EL (cell line): Measurements from ENCODE around the gene MMP14.
"Not testable (repeated sequence)": the region's sequence is repeated elsewhere in the genome, so short reads cannot be mapped to it uniquely, and the experiment has no call there.

ENCODE experiments used
- DNase-seq: peaks from one replicate; pipeline ENCODE4 v3.0.0-alpha.2; 2016

The MMP14 gene

DNA sequence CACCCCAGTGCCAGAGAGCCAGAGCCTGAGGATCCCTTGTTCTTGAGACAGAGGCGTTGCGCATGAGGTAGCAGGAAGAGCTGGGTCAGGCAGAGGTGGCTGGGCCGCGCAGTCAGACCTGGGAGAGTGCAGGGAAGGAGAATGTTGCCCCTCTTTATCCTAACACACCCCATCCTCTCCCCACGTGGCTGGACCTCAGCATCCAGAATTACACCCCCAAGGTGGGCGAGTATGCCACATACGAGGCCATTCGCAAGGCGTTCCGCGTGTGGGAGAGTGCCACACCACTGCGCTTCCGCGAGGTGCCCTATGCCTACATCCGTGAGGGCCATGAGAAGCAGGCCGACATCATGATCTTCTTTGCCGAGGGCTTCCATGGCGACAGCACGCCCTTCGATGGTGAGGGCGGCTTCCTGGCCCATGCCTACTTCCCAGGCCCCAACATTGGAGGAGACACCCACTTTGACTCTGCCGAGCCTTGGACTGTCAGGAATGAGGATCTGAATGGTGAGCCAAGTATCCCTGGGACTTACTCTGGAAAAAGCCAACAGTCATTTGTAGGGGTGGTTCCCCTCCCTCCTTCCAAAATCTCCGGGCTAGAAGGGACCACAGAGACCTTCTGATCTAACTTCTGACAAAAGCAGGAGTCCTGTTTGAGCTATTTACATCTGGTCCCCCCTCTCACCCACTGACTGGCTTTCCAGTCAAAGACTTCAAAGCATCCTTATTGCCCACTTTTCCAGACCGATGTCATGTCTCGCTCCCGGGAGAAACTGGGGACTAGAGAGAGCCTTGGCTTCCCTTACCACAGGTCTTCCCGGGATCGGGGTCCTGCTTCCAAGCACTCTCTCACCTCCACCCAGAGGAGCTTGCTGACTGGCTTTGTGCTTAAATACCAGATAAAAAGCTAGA is 6.1 kb downstream of the MMP14 start:
- DNase-seq: no peak

DNA sequence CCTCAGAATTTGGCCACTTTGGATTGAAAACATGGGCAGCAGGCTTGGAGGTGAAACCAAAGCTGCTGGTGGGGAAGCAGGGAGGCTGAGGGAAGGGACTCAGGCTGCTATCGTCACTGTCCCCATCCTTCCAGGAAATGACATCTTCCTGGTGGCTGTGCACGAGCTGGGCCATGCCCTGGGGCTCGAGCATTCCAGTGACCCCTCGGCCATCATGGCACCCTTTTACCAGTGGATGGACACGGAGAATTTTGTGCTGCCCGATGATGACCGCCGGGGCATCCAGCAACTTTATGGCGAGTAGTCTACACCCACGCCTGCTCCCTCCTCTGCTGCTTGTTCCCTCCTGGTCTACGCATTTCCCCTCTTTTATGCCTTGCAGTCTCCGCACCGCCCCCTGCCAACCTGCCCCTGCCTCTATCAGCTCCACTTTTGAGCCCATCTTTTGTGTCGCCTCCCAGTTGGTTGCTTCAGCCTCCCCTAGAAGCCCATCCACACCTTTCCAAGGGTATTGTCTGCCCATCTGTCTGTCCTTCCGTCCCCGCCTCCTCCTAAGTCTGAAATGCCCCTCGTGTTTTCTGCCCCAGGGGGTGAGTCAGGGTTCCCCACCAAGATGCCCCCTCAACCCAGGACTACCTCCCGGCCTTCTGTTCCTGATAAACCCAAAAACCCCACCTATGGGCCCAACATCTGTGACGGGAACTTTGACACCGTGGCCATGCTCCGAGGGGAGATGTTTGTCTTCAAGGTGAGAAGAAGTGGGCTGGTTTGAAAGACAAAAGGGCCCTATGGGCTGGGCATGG is 6.9 kb downstream of the MMP14 start:
- no peak for DNase-seq

DNA sequence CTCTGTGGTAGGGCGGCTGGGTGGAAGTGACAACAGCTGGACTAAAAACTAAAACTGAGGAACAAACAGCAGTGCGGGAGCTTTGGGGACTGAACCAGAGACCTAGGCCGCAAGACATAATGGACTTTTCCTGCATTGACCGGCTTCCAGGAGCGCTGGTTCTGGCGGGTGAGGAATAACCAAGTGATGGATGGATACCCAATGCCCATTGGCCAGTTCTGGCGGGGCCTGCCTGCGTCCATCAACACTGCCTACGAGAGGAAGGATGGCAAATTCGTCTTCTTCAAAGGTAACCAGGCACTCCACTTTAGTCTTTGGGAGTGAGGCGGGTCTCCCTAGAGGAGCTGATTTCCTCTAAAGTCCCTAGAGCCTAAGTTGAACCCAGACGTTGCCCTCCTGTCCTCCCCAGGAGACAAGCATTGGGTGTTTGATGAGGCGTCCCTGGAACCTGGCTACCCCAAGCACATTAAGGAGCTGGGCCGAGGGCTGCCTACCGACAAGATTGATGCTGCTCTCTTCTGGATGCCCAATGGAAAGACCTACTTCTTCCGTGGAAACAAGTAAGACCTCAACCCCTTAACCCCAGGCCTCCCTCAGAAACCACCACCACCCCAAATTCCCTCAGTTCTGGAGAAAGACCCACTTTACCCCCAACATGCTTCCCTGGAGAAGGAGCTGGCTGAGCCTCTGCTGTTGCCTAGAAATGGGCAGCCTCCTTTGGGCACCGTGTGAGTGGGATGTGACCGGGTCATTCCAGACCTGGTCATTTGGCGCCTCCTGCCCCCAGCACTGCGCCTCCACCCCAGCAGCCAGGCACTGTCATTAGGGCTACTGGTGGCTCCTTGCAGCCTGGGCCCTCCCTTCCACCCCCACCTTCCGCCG is 8.1 kb downstream of the MMP14 start:
- DNase-seq: no peak

GRCh38 chr14:22845103-22845394 is 8.7 kb downstream of the MMP14 start:
- no peak for DNase-seq

DNA sequence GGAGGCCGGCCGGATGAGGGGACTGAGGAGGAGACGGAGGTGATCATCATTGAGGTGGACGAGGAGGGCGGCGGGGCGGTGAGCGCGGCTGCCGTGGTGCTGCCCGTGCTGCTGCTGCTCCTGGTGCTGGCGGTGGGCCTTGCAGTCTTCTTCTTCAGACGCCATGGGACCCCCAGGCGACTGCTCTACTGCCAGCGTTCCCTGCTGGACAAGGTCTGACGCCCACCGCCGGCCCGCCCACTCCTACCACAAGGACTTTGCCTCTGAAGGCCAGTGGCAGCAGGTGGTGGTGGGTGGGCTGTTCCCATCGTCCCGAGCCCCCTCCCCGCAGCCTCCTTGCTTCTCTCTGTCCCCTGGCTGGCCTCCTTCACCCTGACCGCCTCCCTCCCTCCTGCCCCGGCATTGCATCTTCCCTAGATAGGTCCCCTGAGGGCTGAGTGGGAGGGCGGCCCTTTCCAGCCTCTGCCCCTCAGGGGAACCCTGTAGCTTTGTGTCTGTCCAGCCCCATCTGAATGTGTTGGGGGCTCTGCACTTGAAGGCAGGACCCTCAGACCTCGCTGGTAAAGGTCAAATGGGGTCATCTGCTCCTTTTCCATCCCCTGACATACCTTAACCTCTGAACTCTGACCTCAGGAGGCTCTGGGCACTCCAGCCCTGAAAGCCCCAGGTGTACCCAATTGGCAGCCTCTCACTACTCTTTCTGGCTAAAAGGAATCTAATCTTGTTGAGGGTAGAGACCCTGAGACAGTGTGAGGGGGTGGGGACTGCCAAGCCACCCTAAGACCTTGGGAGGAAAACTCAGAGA is 9.6 kb downstream of the MMP14 start:
- no peak for DNase-seq

- no peak for DNase-seq
These were observed 10.5 kb downstream of the MMP14 start for GRCh38 chr14:22846811-22847307.

- DNase-seq: peak; percentile 49
These were observed 11.4 kb downstream of the MMP14 start for GRCh38 chr14:22847661-22848341.

- peak; percentile 79 for DNase-seq
These were observed 12.2 kb downstream of the MMP14 start for GRCh38 chr14:22848351-22849164.

DNA sequence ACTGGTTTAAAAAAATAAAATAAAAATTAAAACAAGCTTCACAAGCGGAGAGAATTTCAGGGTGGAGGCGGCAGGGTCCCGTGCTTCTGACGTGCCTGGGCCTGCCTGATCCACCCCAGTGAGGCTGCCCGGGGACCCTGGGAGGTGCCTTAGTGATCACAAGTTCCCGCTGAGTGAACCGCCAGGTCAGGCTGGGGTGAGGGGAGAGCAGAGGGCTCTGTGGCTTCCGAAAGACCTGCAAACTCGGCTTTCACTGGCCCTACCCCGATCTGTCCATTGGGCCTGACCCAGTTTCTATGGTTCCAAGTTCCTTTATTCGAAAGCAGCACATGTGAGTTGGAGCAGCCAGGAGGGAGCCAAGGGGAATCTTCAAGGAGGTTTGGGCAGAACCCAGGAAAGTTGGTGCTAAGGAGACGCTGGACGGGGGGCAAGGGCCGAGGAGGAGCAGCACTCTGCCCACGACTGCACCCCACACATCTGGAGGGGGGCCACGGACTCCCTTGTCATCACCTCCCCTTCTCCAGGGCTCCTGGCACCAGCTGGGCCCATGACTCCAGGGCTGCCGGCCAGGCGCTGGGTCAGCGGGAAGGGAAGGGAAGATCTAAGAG is 12.9 kb downstream of the MMP14 start:
- DNase-seq: no peak

GRCh38 chr14:22850944-22851764 is 14.8 kb downstream of the MMP14 start:
- peak; percentile 97 for DNase-seq

DNA sequence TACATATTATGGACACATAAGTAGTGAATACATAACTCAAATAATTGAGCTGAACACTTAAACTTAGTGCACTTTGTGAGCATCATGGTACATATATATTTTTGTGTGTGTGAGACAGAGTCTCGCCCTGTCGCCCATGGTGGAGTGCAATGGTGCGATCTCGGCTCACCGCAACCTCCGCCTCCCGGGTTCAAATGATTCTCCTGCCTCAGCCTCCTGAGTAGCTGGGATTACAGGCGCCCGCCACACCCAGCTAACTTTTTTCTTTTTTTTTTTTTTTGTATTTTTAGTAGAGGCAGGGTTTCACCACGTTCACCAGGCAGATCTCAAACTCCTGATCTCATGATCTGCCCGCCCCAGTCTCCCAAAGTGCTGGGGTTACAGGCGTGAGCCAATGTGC is 15.8 kb downstream of the MMP14 start:
- not testable (repeated sequence) for DNase-seq

- no peak for DNase-seq
These were observed 16.2 kb downstream of the MMP14 start for GRCh38 chr14:22852599-22852939.

- DNase-seq: peak; percentile 84
These were observed 16.8 kb downstream of the MMP14 start for GRCh38 chr14:22852940-22853767.

GRCh38 chr14:22854296-22854695 is 17.9 kb downstream of the MMP14 start:
- DNase-seq: not testable (repeated sequence)

DNA sequence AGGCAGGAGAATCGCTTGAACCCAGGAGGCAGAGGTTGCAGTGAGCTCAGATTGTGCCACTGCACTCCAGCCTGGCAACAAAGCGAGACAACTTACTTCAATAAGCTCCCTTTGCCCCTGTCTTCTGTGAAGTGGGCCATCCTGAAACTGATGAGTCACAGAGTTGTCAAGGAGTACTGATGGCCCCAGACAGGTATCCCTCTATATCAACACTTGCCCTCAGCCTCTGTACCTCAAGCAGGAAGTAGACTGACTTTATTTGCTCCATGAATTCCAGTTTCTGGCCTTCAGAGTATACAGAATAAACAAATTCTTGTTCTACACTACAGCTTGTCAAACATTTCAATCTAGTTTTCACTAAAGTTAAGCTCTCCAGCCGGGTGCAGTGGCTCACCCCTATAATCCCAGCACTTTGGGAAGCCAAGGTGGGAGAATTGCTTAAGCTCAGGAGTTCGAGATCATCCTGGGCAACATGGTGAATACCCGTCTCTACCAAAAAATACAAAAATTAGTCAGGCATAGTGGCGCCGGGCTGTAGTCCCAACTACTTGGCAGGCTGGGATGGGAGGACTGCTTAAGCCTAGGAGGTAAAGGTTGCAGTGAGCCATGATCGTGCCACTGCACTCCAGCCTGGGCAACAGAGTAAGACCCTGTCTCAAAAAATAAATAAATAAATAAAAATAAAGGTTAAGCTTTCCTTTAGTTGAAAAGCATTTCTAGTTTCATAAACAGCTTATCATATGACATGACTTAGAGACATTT is 18.8 kb downstream of the MMP14 start:
- no peak for DNase-seq

- no peak for DNase-seq
These were observed 20.0 kb downstream of the MMP14 start for GRCh38 chr14:22856428-22856827.

DNA sequence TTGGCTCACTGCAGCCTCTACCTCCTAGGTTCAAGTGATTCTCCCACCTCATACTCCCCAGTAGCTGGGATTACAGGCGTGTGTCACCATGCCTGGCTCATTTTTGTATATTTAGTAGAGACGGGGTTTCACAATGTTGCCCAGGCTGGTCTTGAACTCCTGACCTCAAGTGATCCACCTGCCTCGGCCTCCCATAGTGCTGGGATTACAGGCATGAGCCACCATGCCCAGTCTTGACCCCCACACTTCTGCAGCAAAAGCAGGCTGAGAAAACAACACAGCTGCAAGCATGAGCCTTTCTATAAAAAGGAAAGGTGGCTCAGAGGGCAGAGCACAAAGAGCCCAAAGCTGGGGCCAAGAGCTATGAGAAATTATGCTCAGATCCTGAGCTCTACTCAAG is 24.0 kb downstream of the MMP14 start:
- DNase-seq: not testable (repeated sequence)

GRCh38 chr14:22861651-22862050 is 25.3 kb downstream of the MMP14 start:
- DNase-seq: no peak
